Occipital lobe (tissue), 2 donors: ENCODE data around the gene PPY. TPM values are rescaled to one million over a fixed set of nuclear protein-coding genes. Genes with fewer than 3 reads are reported as not detected.
"Not testable (repeated sequence)": the region's sequence is repeated elsewhere in the genome, so short reads cannot be mapped to it uniquely, and the experiment has no call there.

Source experiments
- DNase-seq: peaks from one replicate; lab custom pipeline; 2025; lab: John Stamatoyannopoulos, UW
- total RNA-seq: library from RNA; depleted of rRNA; stranded (reverse); fragments of >200 nt; gene quantifications from one replicate; pipeline ENCODE4 v1.2.3, GENCODE V29; 2014

The PPY gene
- total RNA-seq, 1 donor from 2014 or later: not detected

- no peak for DNase-seq
Measured at GRCh38 chr17:43966276-43966675, 24.0 kb upstream of the PPY start.

GRCh38 chr17:43962479-43962878 lies 20.2 kb upstream of the PPY start:
- DNase-seq: no peak

GRCh38 chr17:43961954-43962353 lies 19.7 kb upstream of the PPY start:
- no peak for DNase-seq

- DNase-seq: not testable (repeated sequence)
Measured at GRCh38 chr17:43961292-43961691, 19.0 kb upstream of the PPY start.

GRCh38 chr17:43958748-43959352 lies 16.6 kb upstream of the PPY start:
- DNase-seq: no peak

- DNase-seq: no peak
Measured at GRCh38 chr17:43956222-43956621, 13.9 kb upstream of the PPY start.

GRCh38 chr17:43953746-43954145 lies 11.5 kb upstream of the PPY start, which contains the start of gene PYY:
Gene PYY, minus strand, starts transcription at chr17:43953940. Its CDS starts 457 bp downstream, at chr17:43953483.
- DNase-seq: no peak

GRCh38 chr17:43952724-43953666 lies 10.7 kb upstream of the PPY start:
- no peak for DNase-seq

- no peak for DNase-seq
Measured at GRCh38 chr17:43952351-43952723, 10.1 kb upstream of the PPY start.

- no peak for DNase-seq
Measured at GRCh38 chr17:43951750-43952149, 9.5 kb upstream of the PPY start.

GRCh38 chr17:43950554-43950953 lies 8.3 kb upstream of the PPY start:
- DNase-seq: no peak

- no peak for DNase-seq
Measured at GRCh38 chr17:43949781-43950180, 7.5 kb upstream of the PPY start.

- DNase-seq: no peak
Measured at GRCh38 chr17:43946781-43947180, 4.5 kb upstream of the PPY start.

GRCh38 chr17:43945074-43945829 lies 3.0 kb upstream of the PPY start:
- no peak for DNase-seq

GRCh38 chr17:43940630-43941029 lies 1.6 kb downstream of the PPY start:
- DNase-seq: no peak

GRCh38 chr17:43939886-43940285 lies 2.4 kb downstream of the PPY start:
- no peak for DNase-seq

GRCh38 chr17:43939452-43939851 lies 2.8 kb downstream of the PPY start:
- not testable (repeated sequence) for DNase-seq

GRCh38 chr17:43938838-43939182 lies 3.5 kb downstream of the PPY start:
- no peak for DNase-seq

GRCh38 chr17:43936434-43936833 lies 5.8 kb downstream of the PPY start:
- DNase-seq: no peak

GRCh38 chr17:43935926-43936261 lies 6.4 kb downstream of the PPY start:
- no peak for DNase-seq

GRCh38 chr17:43935204-43935925 lies 6.9 kb downstream of the PPY start:
- no peak for DNase-seq

- DNase-seq: no peak
Measured at GRCh38 chr17:43932923-43933322, 9.4 kb downstream of the PPY start.
